ENCODE results near the gene CPNE4. TPM values are rescaled to one million over a fixed set of nuclear protein-coding genes. Genes with fewer than 3 reads are reported as not detected.
A peak's percentile ranks its signal among the peaks of the same experiment; 100 is the strongest.

Gene CPNE4
- total RNA-seq, 2 experiments from 2014 or later: not detected

DNA sequence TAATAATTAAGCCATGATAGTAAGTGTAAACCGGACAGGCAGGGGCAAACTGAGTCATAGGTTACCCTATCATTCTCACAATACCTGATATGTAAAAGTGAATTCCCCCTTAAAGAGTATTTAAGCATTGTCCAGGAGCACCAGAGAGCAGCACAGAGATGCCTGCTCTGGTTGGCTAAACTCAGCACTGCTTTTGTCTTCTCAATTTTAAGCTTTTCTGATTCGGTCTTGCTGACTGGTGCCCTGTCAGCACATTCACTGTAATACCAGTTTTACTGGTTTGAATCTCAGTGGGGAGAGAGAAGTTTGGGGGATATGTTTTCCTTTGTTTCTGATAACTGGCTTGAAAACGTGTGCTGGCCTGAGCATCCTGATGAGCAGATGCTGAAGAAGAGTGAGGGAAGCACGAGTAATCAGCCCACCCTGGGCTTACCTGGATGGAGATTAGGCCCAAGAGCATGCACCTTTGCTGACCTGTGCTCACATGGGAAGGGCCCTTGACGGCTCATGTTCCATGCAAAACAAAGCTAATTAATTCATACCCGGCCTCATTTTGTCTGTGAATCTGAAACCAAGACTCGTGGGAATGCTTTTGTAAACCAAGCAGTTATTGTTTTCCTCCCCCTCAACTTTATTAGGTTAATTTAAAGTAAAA lies 323.6 kb downstream of the CPNE4 start:
- ChIA-PET CTCF (interaction anchor here (0.6 kb wide), 1 partner anchor 140 kb away, joined by 3 read pairs; no protein-coding TSS in a partner anchor), POLR2A (no interaction called here)
- Mint-ChIP-seq H3K36me3 (ENCODE audit: low read depth) (no peaks in the 10 kb centered on the region), H3K4me1 (peaks cover 8% of the 10 kb centered on the region), H3K9me3 (ENCODE audit: low read depth) (no peaks in the 10 kb centered on the region), H3K27me3 (peaks cover 14% of the 10 kb centered on the region), H3K27ac (no peak overlapping the region), H3K4me3 (no peak overlapping the region)
- DNase-seq: no peak
- intact Hi-C loops (cut with DNase I, micrococcal nuclease): no loop called here
- ATAC-seq: no peak

- no peak overlapping the region for H3K27ac Mint-ChIP-seq
- CTCF ChIA-PET: no interaction called here
- no peak for ATAC-seq
- H3K27me3 Mint-ChIP-seq: peaks cover 16% of the 10 kb centered on the region
- intact Hi-C loops (cut with DNase I, micrococcal nuclease): no loop called here
- no peaks in the 10 kb centered on the region for H3K9me3 Mint-ChIP-seq (ENCODE audit: low read depth)
- no peaks in the 10 kb centered on the region for H3K4me1 Mint-ChIP-seq
- no peak overlapping the region for H3K4me3 Mint-ChIP-seq
- no peaks in the 10 kb centered on the region for H3K36me3 Mint-ChIP-seq (ENCODE audit: low read depth)
- DNase-seq: no peak
- POLR2A ChIA-PET: no interaction called here
Observed at GRCh38 chr3:131708241-131708640, 326.6 kb downstream of the CPNE4 start.

DNA sequence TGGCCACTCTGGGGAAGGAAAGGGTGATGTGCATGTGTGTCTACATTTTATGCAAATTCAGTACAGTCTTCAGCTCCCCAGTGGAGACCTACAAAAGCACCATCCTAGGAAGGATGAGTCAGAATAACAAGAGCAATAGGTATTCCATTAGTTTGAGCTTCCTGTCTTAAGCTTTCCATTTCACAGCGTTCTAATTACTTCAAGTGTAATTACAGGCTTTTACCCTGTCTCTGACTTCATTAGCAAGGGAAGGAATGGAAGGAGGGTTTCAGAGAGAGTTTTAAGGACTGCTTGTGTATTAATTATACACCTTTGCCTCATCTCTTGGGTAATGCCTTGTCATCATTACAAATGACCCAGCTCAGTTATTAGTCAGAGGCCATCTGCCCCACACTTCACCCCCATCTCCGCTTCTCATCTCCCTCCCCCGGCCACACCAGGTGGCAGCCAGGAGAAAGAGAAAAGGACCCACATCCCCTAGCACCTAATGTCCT lies 329.2 kb downstream of the CPNE4 start:
- H3K4me1 Mint-ChIP-seq: no peaks in the 10 kb centered on the region
- CTCF ChIA-PET: no interaction called here

DNA sequence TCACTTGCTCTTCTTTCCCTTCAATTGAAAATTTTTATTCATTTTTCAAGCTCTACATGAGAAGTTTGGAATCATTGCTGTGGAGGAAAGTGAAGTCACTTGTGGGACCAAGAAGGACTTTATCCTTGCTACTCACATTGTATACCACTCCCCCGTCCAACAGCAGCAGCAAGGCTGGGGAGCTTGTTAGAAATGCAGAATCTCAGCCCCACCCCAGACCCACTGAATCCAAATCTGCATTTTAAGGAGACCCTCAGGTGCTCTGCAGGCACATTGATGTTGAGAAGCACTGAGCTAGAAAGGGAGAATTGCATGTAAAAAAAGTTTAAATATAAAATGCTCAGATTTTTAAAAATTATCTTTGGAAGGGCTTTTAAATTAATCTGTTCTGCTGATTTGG lies 329.7 kb downstream of the CPNE4 start:
- DNase-seq (no peak), ATAC-seq (no peak)

More for the DNA sequence above, 329.2 kb downstream of the CPNE4 start:
- no peaks in the 10 kb centered on the region for H3K36me3 Mint-ChIP-seq (ENCODE audit: low read depth)
- intact Hi-C loops (cut with DNase I, micrococcal nuclease): no loop called here
- H3K9me3 Mint-ChIP-seq (ENCODE audit: low read depth): no peaks in the 10 kb centered on the region
- POLR2A ChIA-PET: no interaction called here
- H3K27ac Mint-ChIP-seq: no peak overlapping the region
- H3K4me3 Mint-ChIP-seq: no peak overlapping the region
- DNase-seq: no peak
- H3K27me3 Mint-ChIP-seq: peaks cover 16% of the 10 kb centered on the region
- peak; percentile 55 for ATAC-seq

DNA sequence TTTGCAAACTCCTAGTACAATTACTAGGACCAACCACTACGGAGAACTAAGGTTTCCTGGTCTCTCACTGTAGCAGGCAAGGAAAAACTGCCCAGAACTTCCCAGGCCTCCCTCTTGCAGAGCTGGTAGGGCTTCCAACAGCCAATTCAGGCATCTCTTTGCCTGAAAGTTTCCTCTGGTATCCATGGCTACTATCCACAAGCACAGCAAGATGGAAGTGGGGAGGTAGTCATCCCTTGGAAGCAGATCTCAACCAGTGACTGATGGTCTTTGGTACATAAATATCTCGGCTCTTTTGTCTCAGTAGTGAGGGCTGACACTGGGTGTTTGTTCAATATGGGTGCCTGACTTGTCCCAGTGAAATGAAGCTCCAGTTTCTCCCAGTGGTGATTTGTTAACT lies 330.7 kb downstream of the CPNE4 start:
- H3K36me3 Mint-ChIP-seq (ENCODE audit: low read depth): no peaks in the 10 kb centered on the region
- no peak overlapping the region for H3K27ac Mint-ChIP-seq
- no peak for ATAC-seq
- CTCF ChIA-PET: interaction anchor here (1.6 kb wide), 1 partner anchor 106 kb away, joined by 3 read pairs; no protein-coding TSS in a partner anchor
- no peak for DNase-seq
- peaks cover 14% of the 10 kb centered on the region for H3K27me3 Mint-ChIP-seq
- H3K4me3 Mint-ChIP-seq: no peak overlapping the region
- POLR2A ChIA-PET: no interaction called here
- intact Hi-C loops (cut with DNase I, micrococcal nuclease): no loop called here
- no peaks in the 10 kb centered on the region for H3K9me3 Mint-ChIP-seq (ENCODE audit: low read depth)
- no peaks in the 10 kb centered on the region for H3K4me1 Mint-ChIP-seq

More for the DNA sequence above, 329.7 kb downstream of the CPNE4 start:
- Mint-ChIP-seq H3K9me3 (ENCODE audit: low read depth) (no peaks in the 10 kb centered on the region), H3K4me3 (no peak overlapping the region), H3K27ac (no peak overlapping the region), H3K4me1 (no peaks in the 10 kb centered on the region), H3K36me3 (ENCODE audit: low read depth) (no peaks in the 10 kb centered on the region), H3K27me3 (peaks cover 16% of the 10 kb centered on the region)
- ChIA-PET POLR2A (no interaction called here), CTCF (no interaction called here)
- intact Hi-C loops (cut with DNase I, micrococcal nuclease): no loop called here

- intact Hi-C loops (cut with DNase I, micrococcal nuclease): no loop called here
- CTCF ChIA-PET: no interaction called here
- Mint-ChIP-seq H3K4me1 (no peaks in the 10 kb centered on the region), H3K36me3 (ENCODE audit: low read depth) (no peaks in the 10 kb centered on the region), H3K27me3 (peaks cover 5% of the 10 kb centered on the region), H3K9me3 (ENCODE audit: low read depth) (no peaks in the 10 kb centered on the region), H3K27ac (no peak overlapping the region), H3K4me3 (no peak overlapping the region)
- POLR2A ChIA-PET: interaction anchor here (0.6 kb wide), 1 partner anchor 785 kb away, joined by 5 read pairs; no protein-coding TSS in a partner anchor
- ATAC-seq (no peak), DNase-seq (no peak)
Observed at GRCh38 chr3:131702146-131702545, 332.7 kb downstream of the CPNE4 start.

DNA sequence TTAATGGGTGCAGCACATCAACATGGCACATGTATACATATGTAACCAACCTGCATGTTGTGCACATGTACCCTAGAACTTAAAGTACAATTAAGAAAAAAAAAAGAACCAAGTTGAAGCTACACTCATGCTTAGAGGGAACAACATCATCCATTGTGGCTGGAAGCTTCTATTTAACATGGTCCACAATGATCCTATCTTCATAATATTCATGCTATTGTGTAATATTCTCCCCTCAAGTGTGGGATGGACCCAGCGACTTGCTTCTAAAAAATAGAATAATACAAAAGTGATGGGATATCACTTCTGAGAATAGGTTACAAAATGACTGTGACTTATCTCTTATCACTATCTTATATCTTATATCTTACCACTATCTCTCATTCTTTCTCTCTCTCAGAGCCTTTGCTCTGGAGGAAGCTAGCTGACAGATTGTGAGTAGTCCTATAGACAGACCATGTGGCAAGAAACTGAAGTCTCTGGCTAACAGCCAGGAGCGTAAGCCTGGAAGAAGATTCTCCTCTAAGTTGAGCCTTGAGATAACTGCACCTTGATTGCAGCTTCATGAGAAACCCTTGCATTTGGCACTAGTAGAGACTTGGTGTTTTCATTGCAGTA lies 333.6 kb downstream of the CPNE4 start:
- no peak overlapping the region for H3K27ac Mint-ChIP-seq
- no peak overlapping the region for H3K4me3 Mint-ChIP-seq
- no peaks in the 10 kb centered on the region for H3K36me3 Mint-ChIP-seq (ENCODE audit: low read depth)

GRCh38 chr3:131699001-131699400 lies 335.8 kb downstream of the CPNE4 start:
- no peak for DNase-seq
- H3K27me3 Mint-ChIP-seq: peaks cover 9% of the 10 kb centered on the region
- H3K36me3 Mint-ChIP-seq (ENCODE audit: low read depth): no peaks in the 10 kb centered on the region
- CTCF ChIA-PET: interaction anchor here (0.6 kb wide), 1 partner anchor 58 kb away, joined by 3 read pairs; no protein-coding TSS in a partner anchor
- POLR2A ChIA-PET: no interaction called here
- no peak overlapping the region for H3K27ac Mint-ChIP-seq
- H3K4me1 Mint-ChIP-seq: no peaks in the 10 kb centered on the region
- intact Hi-C loops (cut with DNase I, micrococcal nuclease): no loop called here
- no peak for ATAC-seq
- no peaks in the 10 kb centered on the region for H3K9me3 Mint-ChIP-seq (ENCODE audit: low read depth)
- no peak overlapping the region for H3K4me3 Mint-ChIP-seq

More for the DNA sequence above, 333.6 kb downstream of the CPNE4 start:
- DNase-seq (no peak), ATAC-seq (no peak)
- Mint-ChIP-seq H3K27me3 (peaks cover 4% of the 10 kb centered on the region), H3K4me1 (no peaks in the 10 kb centered on the region), H3K9me3 (ENCODE audit: low read depth) (no peaks in the 10 kb centered on the region)
- intact Hi-C loops (cut with DNase I, micrococcal nuclease): no loop called here
- POLR2A ChIA-PET: no interaction called here
- CTCF ChIA-PET: no interaction called here

- H3K4me3 Mint-ChIP-seq: no peak overlapping the region
- ChIA-PET CTCF (no interaction called here), POLR2A (no interaction called here)
- no peak for ATAC-seq
- H3K9me3 Mint-ChIP-seq (ENCODE audit: low read depth): no peaks in the 10 kb centered on the region
- H3K27ac Mint-ChIP-seq: no peak overlapping the region
- DNase-seq: no peak
- no peaks in the 10 kb centered on the region for H3K4me1 Mint-ChIP-seq
- intact Hi-C loops (cut with DNase I, micrococcal nuclease): no loop called here
- H3K36me3 Mint-ChIP-seq (ENCODE audit: low read depth): no peaks in the 10 kb centered on the region
- peaks cover 25% of the 10 kb centered on the region for H3K27me3 Mint-ChIP-seq
Observed at GRCh38 chr3:131694376-131694775, 340.4 kb downstream of the CPNE4 start.

DNA sequence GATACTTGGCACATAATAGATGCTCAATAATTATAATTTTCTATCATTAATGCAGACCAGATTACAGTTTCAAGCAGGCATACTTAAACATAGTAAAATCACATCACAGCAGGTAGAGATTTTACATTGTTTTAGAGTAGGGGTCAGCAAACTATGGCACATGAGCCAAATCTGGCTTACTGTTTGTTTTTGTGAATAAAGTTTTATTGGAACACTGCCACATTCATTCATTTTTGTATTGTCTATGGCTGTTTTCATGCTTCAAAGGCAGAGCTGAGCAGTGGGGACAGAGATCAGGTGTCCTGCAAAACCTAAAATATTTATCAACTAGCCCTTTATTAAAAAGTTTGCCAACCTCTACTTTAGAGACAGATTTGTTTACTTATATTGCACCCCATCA lies 342.5 kb downstream of the CPNE4 start:
- Mint-ChIP-seq H3K9me3 (ENCODE audit: low read depth) (no peaks in the 10 kb centered on the region), H3K4me1 (peaks cover 4% of the 10 kb centered on the region), H3K4me3 (no peak overlapping the region), H3K27ac (no peak overlapping the region), H3K36me3 (ENCODE audit: low read depth) (no peaks in the 10 kb centered on the region), H3K27me3 (peaks cover 36% of the 10 kb centered on the region)
- no peak for DNase-seq
- intact Hi-C loops (cut with DNase I, micrococcal nuclease): no loop called here
- ChIA-PET CTCF (no interaction called here), POLR2A (no interaction called here)
- no peak for ATAC-seq

GRCh38 chr3:131690800-131691199 lies 344.0 kb downstream of the CPNE4 start:
- ATAC-seq (no peak), DNase-seq (no peak)
- peaks cover 43% of the 10 kb centered on the region for H3K27me3 Mint-ChIP-seq
- H3K4me3 Mint-ChIP-seq: no peak overlapping the region
- POLR2A ChIA-PET: no interaction called here
- no peak overlapping the region for H3K27ac Mint-ChIP-seq
- intact Hi-C loops (cut with DNase I, micrococcal nuclease): no loop called here
- CTCF ChIA-PET: no interaction called here
- no peaks in the 10 kb centered on the region for H3K36me3 Mint-ChIP-seq (ENCODE audit: low read depth)
- peaks cover 4% of the 10 kb centered on the region for H3K4me1 Mint-ChIP-seq
- H3K9me3 Mint-ChIP-seq (ENCODE audit: low read depth): no peaks in the 10 kb centered on the region

- ChIA-PET POLR2A (no interaction called here), CTCF (no interaction called here)
- no peak for ATAC-seq
- intact Hi-C loops (cut with DNase I, micrococcal nuclease): no loop called here
- H3K4me1 Mint-ChIP-seq: peaks cover 4% of the 10 kb centered on the region
- peaks cover 40% of the 10 kb centered on the region for H3K27me3 Mint-ChIP-seq
- H3K4me3 Mint-ChIP-seq: no peak overlapping the region
- H3K9me3 Mint-ChIP-seq (ENCODE audit: low read depth): no peaks in the 10 kb centered on the region
- DNase-seq: no peak
- no peaks in the 10 kb centered on the region for H3K36me3 Mint-ChIP-seq (ENCODE audit: low read depth)
- no peak overlapping the region for H3K27ac Mint-ChIP-seq
Observed at GRCh38 chr3:131688370-131688769, 346.4 kb downstream of the CPNE4 start.

Measured in activated CD4-positive, alpha-beta T cell treated with anti-CD3 and anti-CD28 coated beads for 36 hours (primary cell).